Stimulated activated CD8-positive, alpha-beta memory T cell treated with anti-CD3 and anti-CD28 coated beads, Interleukin-7, amount 100 ng/mL, for 24 hours (primary cell): ENCODE data around the gene RAET1E.
"Not testable (repeated sequence)": the region's sequence is repeated elsewhere in the genome, so short reads cannot be mapped to it uniquely, and the experiment has no call there.

Experiments used
- DNase-seq: peaks from one replicate; pipeline ENCODE4 v3.0.0-alpha.2; 2020; ENCODE audit warnings: low read depth

Gene RAET1E

GRCh38 chr6:149927025-149927424 lies 29.1 kb upstream of the RAET1E start:
- DNase-seq = not testable (repeated sequence)

DNA sequence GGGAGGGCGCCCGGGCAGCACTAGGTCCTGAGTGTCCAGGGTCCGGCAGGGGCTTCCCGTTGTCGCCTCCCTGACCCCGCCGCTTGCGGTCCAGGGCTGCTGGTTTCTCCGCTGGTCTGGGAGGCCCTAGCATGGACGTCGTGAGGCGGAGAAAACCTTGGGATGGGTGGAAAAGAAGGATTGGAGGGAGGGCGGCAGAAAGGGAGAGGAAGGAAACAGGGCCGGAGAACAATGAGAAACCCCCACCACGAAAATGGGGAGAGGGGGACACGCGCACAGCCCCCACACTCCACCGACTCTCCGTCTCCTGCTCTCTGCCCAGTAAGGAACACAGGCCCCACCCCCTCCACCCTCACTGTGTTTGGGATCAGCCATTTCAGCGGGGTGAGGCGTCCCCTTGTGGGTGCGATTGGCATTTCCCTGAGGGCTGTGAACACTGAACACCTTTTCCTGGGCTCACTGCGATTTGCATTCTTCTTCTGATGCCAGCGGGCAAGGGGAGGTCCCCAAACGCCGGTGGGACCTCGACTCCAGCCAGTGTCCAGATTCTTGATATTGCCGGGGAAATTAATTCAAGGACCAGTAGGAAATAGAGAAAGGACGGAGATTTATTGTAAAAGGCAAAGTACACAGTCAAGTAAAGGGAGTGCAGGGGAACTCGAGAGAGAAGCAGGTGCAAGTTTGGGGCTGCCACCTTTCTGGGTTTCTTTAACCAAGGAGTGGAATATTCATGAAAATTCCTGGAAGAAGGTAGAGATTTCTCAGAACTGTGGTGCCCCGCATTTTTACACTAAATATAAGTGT lies 28.3 kb upstream of the RAET1E start:
- DNase-seq = peak; percentile 58

DNA sequence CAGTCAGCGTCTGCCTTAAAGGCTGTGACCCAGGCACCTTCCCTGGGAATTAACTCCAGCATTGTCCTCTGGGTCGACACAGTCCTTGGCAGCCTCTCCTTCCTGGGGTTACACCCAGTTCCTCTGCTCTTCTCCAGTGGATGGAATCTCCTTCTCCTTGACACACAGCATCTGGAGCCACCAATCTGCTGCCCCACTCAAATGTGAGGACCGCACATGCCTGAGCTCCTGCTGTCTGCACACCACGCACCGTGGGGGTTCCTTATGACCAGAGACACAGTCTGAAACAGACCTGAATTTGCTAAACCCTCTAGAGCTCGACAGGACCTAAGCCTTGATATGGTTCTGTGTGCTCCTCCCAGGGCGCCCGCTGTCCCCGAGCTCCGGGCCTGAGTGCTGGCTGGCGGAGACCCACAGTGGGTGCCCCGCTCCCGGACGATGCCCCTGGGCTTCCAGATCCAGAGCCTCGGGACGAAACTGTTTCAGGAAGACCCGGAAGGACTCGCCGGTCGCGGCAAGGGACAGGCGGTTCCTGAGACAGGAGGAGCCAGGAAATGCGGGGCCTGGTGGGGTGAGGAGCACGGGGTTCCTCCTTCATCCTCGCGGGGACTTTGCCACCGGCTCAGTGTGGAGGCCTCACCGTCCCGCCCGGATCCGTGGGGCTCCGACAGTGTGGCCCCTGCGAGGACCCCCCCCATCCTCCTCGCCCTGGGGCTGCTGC lies 27.5 kb upstream of the RAET1E start:
- DNase-seq = no peak

DNA sequence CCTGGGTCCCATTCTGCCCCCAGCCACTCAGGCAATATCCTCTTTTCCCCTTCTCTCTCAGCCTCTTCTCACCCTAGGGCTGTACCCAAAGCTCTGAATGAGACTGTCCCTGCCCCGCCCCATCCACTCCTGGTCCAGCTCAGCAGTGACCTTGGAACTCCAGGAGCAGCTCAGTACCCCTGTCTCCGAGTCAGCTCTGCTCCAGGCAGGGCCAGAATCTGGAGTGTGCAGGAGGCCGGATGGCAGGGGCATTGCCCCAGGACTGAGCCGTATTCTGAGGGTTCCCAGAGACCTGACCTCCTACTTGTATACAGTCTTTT lies 27.0 kb upstream of the RAET1E start:
- no peak for DNase-seq

- DNase-seq = no peak
These were observed 26.5 kb upstream of the RAET1E start for GRCh38 chr6:149924206-149924932.

GRCh38 chr6:149923327-149923986 lies 25.5 kb upstream of the RAET1E start:
- DNase-seq = no peak

GRCh38 chr6:149922642-149923326 lies 24.9 kb upstream of the RAET1E start, which contains the start of gene RAET1G:
Gene RAET1G, minus strand, starts transcription at chr6:149923121. Its CDS starts 111 bp downstream, at chr6:149923010.
- DNase-seq = peak; percentile 62

GRCh38 chr6:149922091-149922490 lies 24.2 kb upstream of the RAET1E start:
- not testable (repeated sequence) for DNase-seq

- DNase-seq = no peak
These were observed 23.4 kb upstream of the RAET1E start for GRCh38 chr6:149921361-149921760.

DNA sequence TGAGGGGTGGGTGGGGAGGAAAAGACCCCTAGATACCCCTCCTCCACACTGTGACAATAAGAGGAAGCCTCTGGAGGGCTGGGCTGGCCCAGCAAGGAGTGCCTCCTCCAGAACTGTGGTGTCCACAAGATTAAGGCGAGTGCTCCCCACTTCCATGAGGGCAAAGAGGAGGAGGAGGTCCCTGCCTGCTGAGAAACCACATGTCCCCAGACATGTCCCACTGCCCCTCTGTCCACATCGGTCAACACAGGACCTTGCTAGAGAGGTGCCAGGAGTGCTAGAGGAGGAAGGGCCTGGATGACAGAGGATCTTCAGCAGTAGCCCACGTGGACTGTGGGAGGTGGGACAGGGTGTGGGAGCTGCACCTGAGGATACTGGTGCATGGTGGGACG lies 21.9 kb upstream of the RAET1E start:
- no peak for DNase-seq

GRCh38 chr6:149919126-149919833 lies 21.4 kb upstream of the RAET1E start:
- not testable (repeated sequence) for DNase-seq

DNA sequence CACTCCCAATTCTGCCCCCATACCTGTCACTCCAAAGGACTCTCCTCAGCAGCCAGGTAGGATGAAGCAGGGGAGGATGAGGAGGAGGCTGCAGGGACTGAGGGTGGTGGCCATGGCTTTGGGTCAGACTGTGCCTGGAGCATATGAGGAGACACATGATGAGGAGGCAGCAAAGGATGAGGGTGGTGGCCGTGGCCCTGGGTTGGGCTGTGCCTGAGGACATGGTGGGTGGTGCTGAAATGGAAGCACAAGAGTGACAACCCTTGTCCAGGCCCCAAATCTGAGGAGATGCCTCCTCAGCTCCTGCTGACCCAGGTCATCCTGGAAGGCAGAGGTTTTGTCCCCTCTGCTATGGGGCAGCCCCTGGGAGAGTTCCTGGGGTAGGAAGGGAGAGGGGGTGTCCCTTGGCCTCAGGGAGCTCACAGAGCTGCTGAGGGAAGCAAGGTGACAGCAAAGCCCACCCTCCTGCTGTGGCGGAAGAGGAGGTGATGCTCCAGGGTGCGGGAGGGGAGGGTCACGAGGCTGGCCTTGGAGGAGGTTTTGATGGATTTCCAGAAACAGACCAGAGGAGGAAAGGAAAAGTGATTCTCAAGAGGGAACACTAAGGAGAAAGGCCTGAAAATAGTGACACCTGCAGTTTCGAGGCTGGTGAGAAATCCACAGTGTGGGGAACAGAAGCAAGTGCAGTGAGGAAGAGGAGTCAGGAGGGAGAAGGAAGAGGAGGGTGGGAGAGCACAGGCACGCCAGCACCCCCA lies 20.4 kb upstream of the RAET1E start:
- DNase-seq = no peak

GRCh38 chr6:149917679-149918078 lies 19.8 kb upstream of the RAET1E start:
- DNase-seq = no peak

- no peak for DNase-seq
These were observed 18.3 kb upstream of the RAET1E start for GRCh38 chr6:149915970-149916865.

DNA sequence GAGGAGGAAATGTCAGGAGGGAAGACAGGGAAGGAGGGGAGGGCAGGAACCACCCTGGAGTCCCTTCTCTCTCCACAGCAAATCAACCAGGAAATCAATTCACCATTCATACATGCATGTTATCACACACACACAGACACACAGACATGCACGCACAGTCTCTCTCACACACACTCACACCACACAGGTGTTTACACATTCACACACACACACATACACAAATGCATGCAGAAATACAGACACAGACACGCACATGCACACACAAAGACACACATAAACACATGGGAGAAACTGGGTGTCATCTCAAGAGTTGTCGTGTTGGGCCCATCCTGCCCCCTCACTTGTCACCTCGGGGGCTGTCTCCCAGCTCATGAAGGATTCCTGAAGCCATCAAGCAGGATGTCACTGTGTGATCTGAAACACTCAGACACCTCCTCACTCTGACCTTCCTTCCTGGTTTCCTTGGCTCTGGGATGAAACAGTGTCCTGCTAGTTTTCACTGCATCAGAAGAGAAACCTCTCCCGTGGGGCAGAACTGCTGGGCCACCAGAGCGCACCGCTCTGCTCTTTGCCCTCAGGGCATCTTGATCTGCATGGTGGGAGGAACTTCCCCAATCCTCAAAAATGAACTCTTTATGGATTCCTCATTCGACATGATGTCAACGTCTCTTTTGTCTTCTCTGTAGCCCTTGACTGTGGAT lies 15.8 kb upstream of the RAET1E start:
- no peak for DNase-seq

DNA sequence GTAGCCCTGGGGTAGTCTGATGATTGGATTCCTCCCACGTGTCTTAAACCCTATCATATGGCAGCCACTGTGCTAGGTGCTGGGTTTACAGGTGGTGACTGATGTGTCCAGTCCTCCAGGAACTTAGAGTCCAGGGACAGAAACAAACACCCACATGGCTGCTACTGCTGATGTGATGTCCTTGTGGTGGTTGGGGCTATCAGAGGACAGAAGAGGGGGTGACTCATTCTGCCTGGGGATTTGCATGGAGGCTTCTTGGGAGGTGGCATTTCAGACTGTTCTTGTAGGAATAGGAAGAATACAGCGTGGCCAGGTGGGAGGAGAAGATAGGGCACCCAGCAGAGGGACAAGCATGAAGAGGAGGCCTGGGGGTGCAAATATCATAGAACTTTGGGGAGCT lies 15.2 kb upstream of the RAET1E start:
- DNase-seq = no peak

GRCh38 chr6:149912680-149913079 lies 14.8 kb upstream of the RAET1E start:
- not testable (repeated sequence) for DNase-seq

- DNase-seq = no peak
These were observed 12.8 kb upstream of the RAET1E start for GRCh38 chr6:149910721-149911151.
